Testis (tissue), 3 donors: ENCODE data around the gene DMWD. TPM values are rescaled to one million over a fixed set of nuclear protein-coding genes. Genes with fewer than 3 reads are reported as not detected.

Experiments
- DNase-seq: peaks from one replicate; pipeline ENCODE4 v3.0.0-alpha.2; 2019
- H3K27ac ChIP-seq, 2 donors: fragments of 200-600 bp; sonication (generic); one replicate each; pipeline ENCODE4 v1.5.1; 2019
- H3K27me3 ChIP-seq: fragments of 200-600 bp; sonication (generic); one replicate; pipeline ENCODE4 v1.5.1; 2019
- H3K36me3 ChIP-seq: fragments of 200-600 bp; sonication (generic); one replicate; pipeline ENCODE4 v1.5.1; 2017; ENCODE audit warnings: low read depth; ENCODE audit errors: missing control alignments
- H3K4me1 ChIP-seq: fragments of 200-600 bp; sonication (generic); one replicate; pipeline ENCODE4 v1.5.1; 2019
- H3K4me3 ChIP-seq, 2 donors: fragments of 200-600 bp; sonication (generic); one replicate each; pipeline ENCODE4 v1.5.1; 2017 to 2019
- H3K9me3 ChIP-seq: fragments of 200-600 bp; sonication (generic); one replicate; pipeline ENCODE4 v1.5.1; 2017
- POLR2A ChIP-seq: fragments of 450-650 bp; IDR thresholded peaks from one replicate; pipeline ENCODE4 v1.6.1; 2017; ENCODE audit warnings: antibody characterized with exemption, mild to moderate bottlenecking, moderate library complexity
- WGBS, 2 donors: methylation state at CpG; one replicate each; pipeline ENCODE4 v1.1.5; 2018; 5-methylcytosine and 5-hydroxymethylcytosine counted together
- intact Hi-C: fragments of 100-400 bp; cut with DNase I; formaldehyde crosslinking; loops from one replicate; pipeline ENCODE4 v1.15.1; 2023; ENCODE audit warnings: low total_unique reads
- polyA plus RNA-seq: library from polyadenylated mRNA; stranded (reverse); fragments of 350-450 nt; fragmentation: Illumina TruSeq; extraction: RNeasy Lipid Tissue Mini Kit (QIAGEN cat#74804); gene quantifications from one replicate; pipeline ENCODE4 v1.2.3, GENCODE V29; 2014; ENCODE audit warnings: low read depth, low replicate concordance; ENCODE audit not compliant: insufficient read depth
- total RNA-seq, 2 donors: library from RNA; depleted of rRNA; stranded (reverse); fragments of >200 nt; gene quantifications; one replicate each; pipeline ENCODE4 v1.2.3, GENCODE V29; 2016
- TF ChIP-seq, protein P1 (sequence below), 3 experiments: fragments of 450-650 bp in 2 of 3; fragments of 200-600 bp in 1 of 3; sonication (generic) in 1 of 3; IDR thresholded peaks; one replicate each; pipeline ENCODE4 v1.5.1; 2016 to 2019; ENCODE audit warnings: antibody characterized with exemption in 3 of 3, mild to moderate bottlenecking in 2 of 3, moderate library complexity in 1 of 3

The DMWD gene
- total and polyA plus RNA-seq, 3 donors from 2014 or later, result 59.0 to 124 (median 111) TPM

DNA sequence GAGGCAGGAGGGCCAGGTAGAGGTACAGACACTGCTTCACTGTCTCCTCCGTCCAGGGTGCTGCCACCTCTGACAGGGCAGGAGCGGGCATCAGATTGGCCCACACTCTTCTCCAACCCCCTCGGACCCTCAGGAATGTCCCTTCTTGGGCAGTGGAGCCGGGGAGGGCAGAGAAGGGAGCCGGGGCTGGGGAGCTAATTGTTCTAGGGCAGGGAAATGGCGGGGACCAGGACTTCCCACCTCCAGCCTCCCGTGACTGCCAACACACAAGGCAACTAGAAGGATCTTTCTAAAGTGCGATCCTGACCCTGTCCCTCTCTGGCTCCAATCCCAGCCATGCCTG, 32.6 kb upstream of the DMWD start:
- Histone ChIP-seq H3K4me3 (no peak overlapping the region), H3K4me1 (no peaks in the 10 kb centered on the region), H3K27ac (no peak overlapping the region), H3K36me3 (no peaks in the 10 kb centered on the region), H3K9me3 (no peaks in the 10 kb centered on the region), H3K27me3 (no peaks in the 10 kb centered on the region)
- WGBS, 2 donors, result 96 to 97% methylated on average over 5 to 8 of the region's 8 CpGs
- intact Hi-C loops, result no loop called here
- DNase-seq, result no peak
- TF ChIP-seq, protein P1, sequence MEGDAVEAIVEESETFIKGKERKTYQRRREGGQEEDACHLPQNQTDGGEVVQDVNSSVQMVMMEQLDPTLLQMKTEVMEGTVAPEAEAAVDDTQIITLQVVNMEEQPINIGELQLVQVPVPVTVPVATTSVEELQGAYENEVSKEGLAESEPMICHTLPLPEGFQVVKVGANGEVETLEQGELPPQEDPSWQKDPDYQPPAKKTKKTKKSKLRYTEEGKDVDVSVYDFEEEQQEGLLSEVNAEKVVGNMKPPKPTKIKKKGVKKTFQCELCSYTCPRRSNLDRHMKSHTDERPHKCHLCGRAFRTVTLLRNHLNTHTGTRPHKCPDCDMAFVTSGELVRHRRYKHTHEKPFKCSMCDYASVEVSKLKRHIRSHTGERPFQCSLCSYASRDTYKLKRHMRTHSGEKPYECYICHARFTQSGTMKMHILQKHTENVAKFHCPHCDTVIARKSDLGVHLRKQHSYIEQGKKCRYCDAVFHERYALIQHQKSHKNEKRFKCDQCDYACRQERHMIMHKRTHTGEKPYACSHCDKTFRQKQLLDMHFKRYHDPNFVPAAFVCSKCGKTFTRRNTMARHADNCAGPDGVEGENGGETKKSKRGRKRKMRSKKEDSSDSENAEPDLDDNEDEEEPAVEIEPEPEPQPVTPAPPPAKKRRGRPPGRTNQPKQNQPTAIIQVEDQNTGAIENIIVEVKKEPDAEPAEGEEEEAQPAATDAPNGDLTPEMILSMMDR (IDR thresholded peaks at IDR 0.05), result no peak

DNA sequence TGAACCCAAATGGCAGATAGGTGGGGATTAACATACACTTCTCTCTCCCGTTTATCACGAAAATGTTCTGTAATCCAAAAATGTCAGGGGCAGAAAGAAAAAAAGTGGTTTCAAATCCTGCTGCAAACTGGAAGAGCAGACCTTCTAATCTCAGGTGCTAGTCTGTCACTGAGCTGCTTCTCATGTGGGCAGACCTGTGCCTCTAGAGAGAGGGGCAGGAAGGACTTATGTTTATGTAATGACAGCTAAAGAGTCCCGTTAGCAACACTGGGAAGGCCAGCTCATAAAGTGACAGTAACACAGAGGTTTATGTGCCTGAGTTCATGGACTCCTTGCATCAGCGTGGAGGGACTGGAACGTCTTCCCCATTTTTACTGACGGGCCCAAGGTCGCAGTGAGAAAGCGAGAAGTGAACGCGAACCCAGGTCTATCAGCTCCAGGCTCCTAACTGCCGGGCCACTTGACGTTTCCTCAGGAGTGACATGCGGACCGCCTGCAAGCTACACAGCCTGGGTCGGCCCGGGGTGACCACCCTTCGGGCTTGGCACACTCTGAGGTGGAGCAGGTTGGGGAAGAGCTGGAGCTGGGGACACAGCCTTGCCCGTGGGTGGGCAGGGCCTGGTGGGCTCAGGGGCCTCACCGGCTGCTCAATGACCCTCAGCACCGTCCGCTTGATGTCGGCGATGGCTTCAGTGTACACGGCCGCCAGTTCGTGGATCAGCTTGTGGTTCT, 32.1 kb upstream of the DMWD start:
- no peaks in the 10 kb centered on the region for H3K4me1 ChIP-seq
- H3K27me3 ChIP-seq, result no peaks in the 10 kb centered on the region
- DNase-seq, result no peak
- H3K4me3 ChIP-seq, result no peak overlapping the region
- H3K9me3 ChIP-seq, result no peaks in the 10 kb centered on the region
- 87 to 88% methylated on average over 19 to 26 of the region's 26 CpGs for WGBS, 2 donors
- no peak for TF ChIP-seq POLR2A
- TF ChIP-seq, protein P1 (IDR thresholded peaks at IDR 0.05), result no peak
- intact Hi-C loops, result no loop called here
- H3K36me3 ChIP-seq, result no peaks in the 10 kb centered on the region
- H3K27ac ChIP-seq, result no peak overlapping the region

DNA sequence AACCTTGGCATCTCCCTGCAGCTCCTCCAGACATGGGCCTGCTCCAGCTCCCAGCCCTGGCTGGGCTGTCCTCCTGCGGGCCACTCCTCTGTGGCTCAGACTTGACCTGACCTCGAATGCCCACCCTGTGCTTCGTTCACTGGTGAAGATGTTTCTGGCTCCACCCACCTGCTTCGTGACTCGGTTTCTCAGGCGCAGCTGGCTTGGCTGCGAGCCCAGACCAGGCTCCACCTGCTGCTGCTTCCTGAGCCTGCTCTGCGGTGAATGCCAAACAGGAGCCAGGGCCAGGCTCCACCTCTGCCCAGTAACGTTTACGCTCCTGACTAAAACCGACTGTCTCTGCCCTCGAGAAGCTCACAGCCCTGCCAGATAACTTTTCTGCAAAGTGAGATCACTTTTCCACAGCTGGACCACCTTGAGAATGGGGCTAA, 31.4 kb upstream of the DMWD start:
- Histone ChIP-seq H3K4me3 (no peak overlapping the region), H3K36me3 (no peaks in the 10 kb centered on the region), H3K27ac (no peak overlapping the region), H3K4me1 (no peaks in the 10 kb centered on the region), H3K9me3 (no peaks in the 10 kb centered on the region), H3K27me3 (no peaks in the 10 kb centered on the region)
- 60% methylated on average over 7 to 11 of the region's 12 CpGs for WGBS, 2 donors
- intact Hi-C loops, result no loop called here
- DNase-seq, result no peak
- TF ChIP-seq POLR2A, result no peak
- TF ChIP-seq, protein P1 (IDR thresholded peaks at IDR 0.05), result no peak

DNA sequence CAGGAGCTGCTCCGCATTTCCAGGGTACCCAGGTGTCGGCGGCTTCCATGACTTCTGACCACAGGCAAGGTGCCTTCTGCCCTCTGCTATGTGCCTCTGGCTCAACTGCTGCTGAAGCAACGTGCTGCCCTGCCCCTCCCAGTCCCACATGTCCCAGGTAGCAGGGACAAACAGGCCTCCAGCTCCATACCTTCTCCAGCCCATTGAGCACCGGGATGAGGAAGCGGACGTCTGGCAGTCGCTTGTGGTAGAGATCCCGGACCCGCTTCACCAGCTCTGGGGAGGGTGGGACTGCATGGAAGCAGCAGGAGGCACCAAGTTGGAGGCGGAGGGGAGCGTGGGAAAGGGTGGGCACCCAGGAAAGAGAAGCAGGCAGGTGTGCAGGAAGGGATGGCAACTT, 30.5 kb upstream of the DMWD start:
- Histone ChIP-seq H3K4me3 (no peak overlapping the region), H3K27me3 (no peaks in the 10 kb centered on the region), H3K4me1 (no peaks in the 10 kb centered on the region), H3K27ac (no peak overlapping the region), H3K36me3 (no peaks in the 10 kb centered on the region), H3K9me3 (no peaks in the 10 kb centered on the region)
- TF ChIP-seq, protein P1 (IDR thresholded peaks at IDR 0.05), result no peak
- intact Hi-C loops, result no loop called here
- WGBS, 2 donors, result 91 to 94% methylated on average over 11 to 12 of the region's 12 CpGs
- no peak for DNase-seq

DNA sequence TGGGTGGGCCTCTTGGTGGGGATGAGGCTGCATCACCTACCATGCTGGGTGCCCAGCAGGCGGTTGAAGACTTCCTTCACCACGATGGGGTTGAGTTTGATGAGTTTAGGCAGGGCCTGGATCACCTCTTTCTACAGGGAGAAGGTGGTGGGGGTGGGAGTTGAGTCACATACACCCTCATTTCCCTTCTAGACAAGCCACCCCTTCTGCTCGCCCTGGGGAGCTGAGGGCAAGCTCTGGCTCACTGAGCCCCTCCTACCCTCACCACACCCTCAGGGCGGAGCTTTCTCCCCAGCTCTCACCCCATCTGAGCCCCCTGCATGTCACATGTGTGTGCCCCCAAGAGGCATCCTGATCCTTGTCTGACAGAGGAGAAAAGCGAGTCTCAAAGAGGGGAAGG, 30.1 kb upstream of the DMWD start:
- no peak for TF ChIP-seq POLR2A
- TF ChIP-seq, protein P1 (IDR thresholded peaks at IDR 0.05), result no peak
- H3K27ac ChIP-seq, result no peak overlapping the region
- intact Hi-C loops, result no loop called here
- no peak for DNase-seq
- H3K4me3 ChIP-seq, result no peak overlapping the region
- no peaks in the 10 kb centered on the region for H3K9me3 ChIP-seq
- H3K36me3 ChIP-seq, result no peaks in the 10 kb centered on the region
- H3K4me1 ChIP-seq, result no peaks in the 10 kb centered on the region
- 95 to 96% methylated on average over 5 of the region's 5 CpGs for WGBS, 2 donors
- no peaks in the 10 kb centered on the region for H3K27me3 ChIP-seq
